Glomerular visceral epithelial cell (primary cell): ENCODE data around the gene BMP8B.

Source experiments
- DNase-seq: peaks from one replicate; pipeline ENCODE4 v3.0.0-alpha.2; 2016; ENCODE audit errors: extremely low spot score

Gene BMP8B

DNA sequence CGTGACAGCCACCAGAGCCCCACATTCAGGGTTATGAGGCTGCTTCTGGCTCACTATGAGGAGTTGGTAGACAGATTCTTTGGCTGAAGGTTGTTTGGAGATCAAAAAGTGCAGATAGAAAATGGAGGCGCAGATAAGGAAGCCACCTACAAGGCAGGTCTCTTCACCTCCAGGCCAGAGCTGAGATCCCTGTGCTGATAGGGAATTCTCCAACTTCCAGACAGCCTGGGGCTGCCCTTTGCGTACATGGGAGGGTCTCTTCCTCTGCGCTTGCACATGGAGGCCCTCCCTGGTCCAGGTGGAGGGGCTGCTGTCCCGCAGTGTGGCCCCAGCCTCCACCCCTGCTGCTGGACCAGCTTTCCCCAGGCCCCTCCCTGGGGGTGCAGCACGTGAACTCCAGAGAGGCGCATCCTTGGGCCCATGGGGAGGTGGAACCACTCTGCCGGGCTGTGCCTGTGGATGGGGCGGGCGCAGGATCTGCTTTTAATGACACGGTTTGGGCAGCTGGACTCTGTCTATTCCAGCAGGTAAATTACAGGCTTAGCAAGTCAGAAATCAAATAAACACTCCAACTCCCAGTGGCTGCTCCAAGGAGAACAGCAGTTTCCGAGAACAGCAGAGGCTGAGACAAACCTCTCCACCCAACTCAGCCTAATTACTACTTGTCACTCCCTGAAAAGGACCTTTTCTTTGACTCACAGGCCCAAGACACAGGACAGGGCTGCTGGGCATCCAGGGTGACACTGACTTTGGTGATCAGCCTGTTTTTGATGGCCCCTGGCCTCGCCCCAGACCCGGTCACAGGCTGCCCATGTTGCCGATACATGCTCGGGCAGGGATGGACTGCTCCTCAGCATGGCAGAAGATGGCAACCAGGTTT lies 29.9 kb downstream of the BMP8B start:
- DNase-seq = no peak

DNA sequence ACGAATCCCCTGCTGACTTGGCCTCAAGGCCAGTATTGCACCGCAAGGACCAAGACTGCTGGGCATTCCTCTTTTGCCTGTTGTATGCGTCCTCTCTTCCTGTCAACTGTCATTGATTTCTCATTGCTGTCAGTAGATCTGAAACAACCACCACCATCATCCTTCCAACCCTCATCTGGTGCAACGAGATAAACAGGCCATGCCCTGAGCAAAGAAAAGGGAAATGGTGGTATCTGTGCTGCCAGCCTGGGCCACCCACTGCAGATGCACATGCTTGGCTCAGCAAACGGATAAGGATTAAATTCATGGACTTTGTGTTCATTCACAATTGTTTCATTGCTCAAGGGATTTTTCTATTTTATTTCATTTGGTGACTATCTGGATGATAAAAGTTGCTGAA lies 31.2 kb downstream of the BMP8B start:
- DNase-seq = no peak

DNA sequence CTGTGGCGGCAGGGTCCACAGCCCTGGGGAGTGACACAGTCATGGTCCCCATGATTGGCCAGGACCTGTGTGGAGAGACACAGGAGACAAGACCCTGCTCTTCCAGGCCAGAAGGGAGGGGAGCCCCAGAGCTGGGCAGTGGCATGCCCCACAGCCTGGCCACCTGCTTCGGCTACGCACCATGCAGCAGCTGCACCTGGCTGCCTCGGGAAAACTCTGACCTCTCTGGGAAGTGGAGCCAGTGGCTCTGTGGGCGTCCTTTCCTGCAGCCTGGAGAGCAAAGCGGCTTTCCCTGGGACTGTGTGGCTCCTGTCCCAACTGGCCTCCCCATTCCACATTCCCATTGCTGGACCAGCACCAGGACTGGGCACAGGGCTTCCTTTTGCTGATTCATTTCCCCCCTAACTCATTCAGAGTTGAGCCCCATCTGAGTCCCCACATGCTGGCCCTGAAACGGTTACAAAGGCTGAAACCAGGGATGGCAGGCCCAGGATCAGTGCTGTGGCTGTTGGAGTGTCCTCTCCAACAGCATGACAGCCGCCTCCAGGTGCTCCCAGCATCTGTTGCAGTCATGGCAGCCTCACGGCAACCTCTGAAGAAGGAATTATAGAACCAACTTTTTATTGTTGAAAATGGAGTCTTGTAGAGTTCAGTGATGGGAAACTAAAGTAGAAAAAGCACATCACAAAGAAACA lies 32.6 kb downstream of the BMP8B start:
- DNase-seq = no peak

DNA sequence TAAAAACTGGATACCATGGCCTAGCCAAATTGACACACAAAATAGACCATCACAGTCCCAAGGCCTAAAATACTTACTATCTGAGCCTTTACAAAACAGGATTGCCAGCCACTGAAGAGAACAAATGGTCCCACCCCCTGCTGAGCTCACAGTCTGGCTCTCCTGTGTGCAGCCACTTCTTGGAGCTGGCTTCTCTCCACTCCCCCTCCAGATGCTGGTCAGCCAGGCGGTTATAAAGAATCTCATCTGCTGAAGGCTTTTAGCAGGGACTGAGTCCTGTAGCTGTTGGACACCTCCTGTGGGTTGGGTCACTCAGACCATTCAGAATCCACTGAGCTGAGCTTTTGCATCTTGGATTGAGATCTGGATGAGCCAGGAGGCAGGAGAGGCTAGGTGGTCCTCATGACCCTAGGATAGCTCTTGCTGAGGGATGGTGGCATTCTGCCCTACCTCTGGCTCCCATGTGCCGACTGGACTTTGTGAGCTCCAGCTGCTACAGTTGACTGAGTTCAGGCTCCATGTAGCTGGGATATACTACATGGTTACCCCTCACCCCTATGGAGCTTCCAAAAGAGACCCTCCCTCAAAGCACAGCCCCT lies 33.7 kb downstream of the BMP8B start:
- no peak for DNase-seq

- DNase-seq = no peak
Measured at GRCh38 chr1:39754026-39754570, 34.6 kb downstream of the BMP8B start.

DNA sequence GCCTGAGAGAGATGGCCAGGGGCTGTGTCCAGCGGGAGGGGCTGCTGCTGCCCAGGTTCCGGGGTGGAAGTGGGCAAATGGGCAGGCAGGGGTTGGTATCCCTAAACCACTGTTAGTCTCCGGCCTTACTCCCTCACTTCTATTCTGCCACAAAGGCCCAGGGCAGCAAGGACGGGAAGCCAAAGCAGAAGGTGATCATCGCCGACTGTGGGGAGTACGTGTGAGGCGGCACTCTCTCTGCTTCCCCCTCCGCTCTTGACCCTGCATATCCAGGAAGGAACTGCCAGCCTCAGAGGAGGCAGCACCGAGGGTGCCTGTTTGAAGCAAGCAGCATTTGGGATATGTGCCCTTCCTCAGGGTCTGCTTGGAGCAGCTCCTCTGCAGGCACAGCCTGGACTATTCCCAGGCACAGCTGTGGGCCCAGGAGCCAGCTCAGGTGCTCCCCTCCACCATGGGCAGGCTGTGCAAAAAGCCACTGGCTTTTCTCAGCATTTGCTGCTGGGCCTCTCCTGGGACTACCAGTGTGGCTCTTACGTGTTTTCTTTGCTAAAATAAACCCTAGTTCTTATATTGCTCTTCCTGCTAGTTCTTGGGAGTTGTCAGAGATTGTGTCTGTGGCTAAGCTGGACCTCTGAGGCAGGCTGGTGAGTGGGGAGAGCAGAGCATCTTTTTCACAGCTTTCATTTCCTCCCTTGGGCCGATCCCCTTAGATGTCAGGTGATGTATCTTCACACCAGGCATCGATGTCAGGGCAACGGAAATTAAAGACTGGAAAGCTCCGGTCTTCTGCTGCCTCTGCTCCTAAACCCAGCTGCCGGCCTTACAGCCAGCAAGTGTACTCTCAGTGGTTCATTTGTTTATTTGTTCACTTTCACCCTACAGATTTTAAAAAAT lies 35.3 kb downstream of the BMP8B start:
- DNase-seq = no peak

- DNase-seq = no peak
Measured at GRCh38 chr1:39752703-39753102, 36.0 kb downstream of the BMP8B start.

DNA sequence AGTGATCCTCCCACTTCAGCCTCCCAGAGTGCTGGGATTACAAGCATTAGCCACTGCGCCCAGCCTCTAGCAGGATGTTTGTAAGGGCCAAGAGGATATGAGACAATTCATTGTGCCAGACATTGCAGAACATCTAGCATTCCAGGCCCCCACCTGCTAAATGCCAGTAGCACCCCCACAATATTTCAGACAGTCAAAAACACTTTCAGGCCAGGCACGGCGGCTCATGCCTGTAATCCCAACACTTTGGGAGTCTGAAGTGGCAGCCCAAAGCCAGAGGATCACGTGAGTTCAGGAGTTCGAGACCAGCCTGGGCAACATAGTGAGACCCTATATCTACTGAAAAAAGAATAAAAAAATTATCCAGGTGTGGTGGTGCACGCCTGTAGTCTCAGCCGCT lies 37.1 kb downstream of the BMP8B start:
- no peak for DNase-seq

- DNase-seq = no peak
Measured at GRCh38 chr1:39745016-39745670, 43.5 kb downstream of the BMP8B start.

DNA sequence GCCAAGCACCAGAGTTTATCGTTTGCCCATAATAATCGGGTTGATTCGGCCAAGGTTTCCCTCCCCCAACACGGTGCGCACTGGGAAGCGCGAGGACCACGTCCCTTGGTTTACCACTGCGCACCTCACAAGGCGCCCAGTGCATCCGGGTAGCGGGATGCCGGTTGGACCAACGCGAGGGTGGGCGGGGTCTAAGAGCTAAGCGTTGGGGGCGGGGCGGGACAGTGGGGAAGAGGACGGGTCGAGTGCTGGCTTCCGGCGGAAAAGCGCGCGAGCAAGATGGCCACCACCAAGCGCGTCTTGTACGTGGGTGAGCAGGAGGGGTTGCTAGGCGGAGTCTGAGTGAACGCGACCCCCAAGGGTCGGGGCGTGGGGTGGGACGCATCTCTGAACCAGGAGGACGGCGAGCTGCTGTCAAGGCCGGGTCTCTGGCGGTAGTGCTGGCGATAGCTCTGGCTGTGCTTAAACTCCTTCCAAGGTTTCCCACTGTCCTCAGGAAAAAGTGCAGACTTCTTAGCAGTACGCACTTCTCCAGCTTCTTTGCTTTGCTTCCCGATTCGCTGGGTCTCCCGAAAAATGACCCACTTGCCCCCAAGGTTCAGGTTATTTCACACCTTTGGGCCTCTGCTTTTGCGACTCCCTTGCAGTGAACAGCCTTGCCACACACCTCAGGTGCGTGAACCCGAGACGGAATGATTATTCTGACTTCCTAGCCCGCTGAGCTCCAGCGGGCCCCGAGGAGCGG lies 49.9 kb downstream of the BMP8B start, which contains the start of gene PPIE:
TSS of gene PPIE (plus strand) at position 261 of the 745 bp plus-strand sequence. CDS start at position 280, 19 bp downstream.
- peak; percentile 89 for DNase-seq

DNA sequence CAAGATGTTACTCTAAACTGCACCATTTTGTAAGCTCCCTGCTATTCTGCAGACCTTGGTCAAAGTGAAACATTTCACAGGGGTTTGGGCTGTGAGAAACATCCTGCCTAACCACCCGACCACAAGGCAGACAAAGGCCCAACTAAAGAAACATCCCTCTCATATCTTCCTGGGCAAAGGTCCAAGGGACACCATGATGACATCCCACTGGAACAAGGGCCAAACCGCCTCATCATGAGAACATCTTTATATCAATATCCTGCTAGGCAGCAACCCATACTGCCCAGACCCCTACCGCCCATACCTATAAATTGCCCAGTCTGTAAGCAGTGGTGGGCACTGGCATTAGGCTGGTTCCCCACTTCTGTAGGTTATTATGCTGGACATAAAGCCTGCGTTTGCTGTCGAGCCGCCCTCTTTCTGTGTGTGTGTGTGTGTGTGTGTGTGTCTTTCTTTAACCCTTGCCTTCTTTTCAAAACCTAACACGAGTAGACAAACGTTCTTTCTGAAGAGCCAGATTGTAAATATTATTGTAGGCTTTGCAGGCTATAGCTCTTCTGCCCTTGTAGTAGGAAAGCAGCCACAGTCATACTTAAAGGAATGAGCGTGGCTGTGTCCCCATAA lies 51.0 kb downstream of the BMP8B start:
- peak; percentile 75 for DNase-seq

- peak; percentile 41 for DNase-seq
Measured at GRCh38 chr1:39735731-39736130, 52.9 kb downstream of the BMP8B start.

DNA sequence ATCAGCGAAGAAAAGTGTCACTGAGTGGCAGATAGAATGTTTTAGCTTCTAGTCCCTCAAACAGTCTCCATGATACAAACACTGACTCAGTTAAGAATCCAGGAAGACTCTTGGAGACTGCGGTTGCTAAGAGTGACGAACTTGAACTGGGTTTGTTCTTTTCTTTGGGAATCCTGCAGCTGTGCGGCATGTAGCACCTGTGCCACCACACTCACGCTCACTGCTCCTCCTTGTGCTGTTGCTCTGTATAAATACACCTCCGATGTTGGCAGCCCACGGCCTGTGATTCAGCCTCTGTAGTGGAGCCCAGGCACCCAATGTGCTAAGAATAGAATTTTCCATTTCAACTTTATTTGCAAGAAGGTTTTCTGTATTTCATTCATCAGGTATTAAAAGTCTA lies 55.5 kb downstream of the BMP8B start:
- no peak for DNase-seq

DNA sequence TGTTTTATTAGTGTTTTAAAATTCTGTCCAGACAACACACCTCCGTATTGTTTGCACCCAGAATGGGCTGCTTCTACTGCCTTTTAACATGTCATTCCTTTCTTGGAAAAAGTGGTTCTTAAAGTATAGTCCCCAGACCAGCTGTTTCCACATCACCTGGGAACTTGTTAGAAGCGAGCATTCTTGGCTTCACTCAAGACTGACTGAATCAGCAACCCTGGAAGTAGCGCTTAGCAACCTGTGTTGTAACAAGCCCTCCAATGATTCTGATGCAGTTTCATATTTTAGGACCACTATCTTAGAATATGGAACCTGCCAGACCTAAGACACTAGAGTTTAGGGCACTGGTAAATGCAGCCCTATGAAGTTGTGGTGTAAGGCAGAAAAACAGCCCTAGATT lies 55.9 kb downstream of the BMP8B start:
- DNase-seq = no peak

DNA sequence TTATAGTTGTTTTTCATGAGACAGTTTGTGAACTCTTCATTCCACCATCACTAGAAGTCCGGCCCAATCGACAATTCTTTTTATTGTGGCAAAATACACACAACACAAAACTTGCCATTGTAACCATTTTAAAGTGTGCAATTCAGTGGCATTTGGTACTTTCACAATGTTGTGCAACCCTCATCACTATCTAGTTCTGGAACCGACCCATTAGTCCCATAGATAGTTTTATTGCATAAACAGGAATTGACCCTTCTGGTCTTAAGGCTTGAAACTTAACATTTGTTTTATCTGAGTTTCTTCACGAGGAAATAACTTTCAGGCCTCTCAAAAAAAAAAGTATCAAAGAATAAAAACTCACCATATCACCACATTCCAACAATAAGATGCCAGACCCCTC lies 58.8 kb downstream of the BMP8B start:
- no peak for DNase-seq

DNA sequence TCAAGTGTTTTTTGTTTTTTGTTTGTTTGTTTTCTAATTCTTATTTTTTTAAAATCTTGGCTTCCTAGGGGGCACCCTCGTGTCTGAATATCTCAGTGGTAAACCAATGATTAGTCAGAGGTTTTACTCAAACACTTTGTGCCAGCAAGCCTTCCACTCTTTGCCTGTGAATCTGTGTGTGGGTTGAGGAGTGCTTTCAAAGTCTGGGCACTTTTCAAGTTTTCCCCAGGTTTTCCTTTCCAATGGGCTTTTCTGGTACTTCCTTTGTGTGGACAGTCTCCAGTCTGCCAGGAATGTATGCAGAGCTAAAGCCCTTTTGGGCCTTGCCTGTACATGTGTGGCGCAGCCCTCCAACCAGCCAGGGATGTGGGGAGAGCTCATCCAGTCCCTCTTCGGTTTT lies 59.6 kb downstream of the BMP8B start:
- DNase-seq = no peak

DNA sequence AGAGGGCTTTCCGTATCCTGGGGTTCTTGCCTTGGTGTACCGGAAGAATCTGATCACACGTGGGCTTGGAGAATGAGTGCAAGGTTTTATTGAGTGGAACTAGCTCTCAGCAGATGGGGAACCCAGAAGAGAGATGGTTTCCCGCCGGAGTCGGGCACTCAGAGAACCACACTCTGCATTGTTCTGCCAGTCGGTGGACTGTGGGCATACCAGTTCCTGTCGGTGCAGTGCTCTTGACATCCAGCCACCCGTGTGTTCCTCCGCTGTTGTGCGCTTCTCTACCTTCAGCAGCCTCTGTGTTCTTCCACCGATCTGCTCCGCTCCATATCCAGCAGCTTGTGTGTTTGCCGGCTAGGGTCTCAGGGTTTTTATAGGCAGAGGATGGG lies 60.7 kb downstream of the BMP8B start:
- no peak for DNase-seq

DNA sequence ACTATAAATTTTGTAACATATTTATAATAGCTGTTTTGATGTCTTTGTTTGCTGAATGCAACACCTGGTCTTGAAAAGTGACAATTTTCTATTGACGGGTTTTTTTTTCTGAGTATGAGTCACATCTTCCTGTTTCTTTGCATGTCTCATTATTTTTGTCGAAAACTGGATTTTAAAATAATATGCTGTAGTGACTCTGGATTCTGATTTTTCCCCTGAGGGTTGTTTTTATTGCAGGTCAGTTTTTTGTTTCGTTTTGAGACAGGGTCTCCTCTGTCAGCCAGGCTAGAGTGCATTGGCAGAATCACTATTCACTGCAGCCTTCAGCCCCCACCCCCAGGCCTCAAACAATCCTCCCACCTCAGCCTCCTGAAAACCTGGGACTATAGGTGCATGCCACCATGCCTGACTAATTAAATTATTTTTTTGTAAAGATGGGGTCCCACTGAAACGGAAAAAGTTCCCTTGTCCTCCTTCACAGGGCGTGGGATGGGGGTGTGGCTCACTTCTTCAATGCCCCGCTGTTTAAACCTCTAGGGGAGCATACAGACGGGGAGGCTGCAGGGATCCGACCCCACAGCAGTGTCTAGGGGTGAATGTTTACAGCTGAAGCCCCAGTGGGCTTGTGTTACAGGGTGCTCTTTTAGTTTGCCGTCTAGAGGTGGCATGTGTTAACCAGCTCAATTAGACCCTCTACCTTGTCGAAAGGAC lies 61.3 kb downstream of the BMP8B start:
- DNase-seq = no peak

DNA sequence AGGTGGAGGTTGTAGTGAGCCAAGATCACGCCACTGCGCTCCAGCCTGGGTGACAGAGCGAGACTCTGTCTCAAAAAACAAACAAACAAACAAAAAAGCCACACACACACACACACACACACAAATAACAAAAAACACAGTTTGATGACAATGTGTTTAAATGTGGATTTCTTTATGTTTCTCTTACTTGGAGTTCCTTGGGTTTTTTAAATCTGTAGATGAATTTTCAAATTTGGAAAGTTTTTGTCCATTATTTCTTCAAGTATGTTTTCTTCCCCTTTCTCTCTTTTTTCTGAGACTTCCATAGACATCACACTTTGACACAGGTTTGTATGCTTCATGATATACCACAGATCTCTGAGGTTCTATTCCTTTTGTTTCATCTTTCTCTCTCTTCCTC lies 62.1 kb downstream of the BMP8B start:
- DNase-seq = no peak
